ENCODE data around the gene KIF26B.
"Not testable (repeated sequence)": the region's sequence is repeated elsewhere in the genome, so short reads cannot be mapped to it uniquely, and the experiment has no call there.

Gene KIF26B

DNA sequence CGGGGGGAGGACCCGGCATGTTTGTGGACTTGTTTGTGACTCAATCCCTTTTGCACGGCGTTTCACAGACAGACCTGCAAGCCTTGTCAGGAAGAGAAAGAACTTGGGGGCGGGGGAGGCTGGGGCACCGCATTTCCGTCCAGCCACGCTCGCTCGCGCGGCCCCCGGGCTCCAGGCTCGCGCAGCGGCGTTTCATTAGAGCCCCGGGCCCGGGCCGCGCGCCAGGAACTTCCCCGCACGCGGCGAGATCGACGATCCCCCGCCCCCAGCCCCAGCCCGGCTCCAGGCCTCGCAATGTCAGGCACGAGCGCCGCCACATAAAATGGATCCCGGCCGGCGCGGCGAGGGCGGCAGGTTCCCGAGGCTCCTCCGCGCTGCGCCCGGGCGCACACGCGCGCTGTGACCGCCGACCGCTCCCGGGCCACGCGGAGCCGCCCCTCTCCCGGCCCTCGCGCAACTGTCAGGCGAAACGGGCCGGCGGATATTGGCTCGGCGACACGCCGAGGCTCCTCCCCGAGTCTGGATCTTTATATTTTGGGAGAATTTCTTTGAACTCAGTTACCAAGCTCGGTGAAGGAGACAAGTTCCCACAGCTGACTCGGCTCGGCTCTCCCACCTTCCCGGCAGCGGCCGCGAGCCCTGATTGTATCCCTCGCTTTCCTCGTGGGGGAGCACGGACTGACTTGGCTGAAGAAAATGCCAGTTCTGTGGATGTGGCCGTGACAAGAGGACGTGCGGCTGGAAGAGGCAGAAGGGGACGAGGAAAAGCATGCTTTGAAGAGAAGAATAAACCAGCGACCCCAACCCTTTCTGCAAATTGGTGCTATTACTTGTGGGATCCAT is at the start of gene KIF26B:
TSS of gene KIF26B (plus strand) at position 557 of the 843 bp plus-strand sequence. CDS start 440 bp downstream, outside the sequence.
- DNase-seq (ENCODE audit: low read depth) = no peak

DNA sequence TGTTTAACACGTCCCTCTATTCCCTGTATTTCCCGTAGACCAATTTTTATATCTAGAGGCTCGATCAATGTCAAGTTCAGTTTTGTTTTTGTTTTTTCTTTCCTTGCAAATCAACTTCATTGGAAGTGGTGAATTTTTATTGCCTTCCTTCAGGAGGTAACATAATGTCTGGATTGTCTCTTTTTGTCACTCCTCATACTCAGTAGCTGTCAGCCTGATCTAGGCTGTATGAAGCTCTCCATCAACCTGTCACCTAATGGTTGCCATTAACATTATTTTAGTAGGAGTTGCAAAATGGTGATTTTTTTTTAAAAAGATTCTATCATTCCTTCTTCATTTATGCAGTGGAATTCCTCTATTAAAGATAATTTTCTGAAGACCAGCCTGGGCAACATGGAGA is 49.7 kb upstream of the KIF26B start:
- no peak for DNase-seq (ENCODE audit: low read depth)

DNA sequence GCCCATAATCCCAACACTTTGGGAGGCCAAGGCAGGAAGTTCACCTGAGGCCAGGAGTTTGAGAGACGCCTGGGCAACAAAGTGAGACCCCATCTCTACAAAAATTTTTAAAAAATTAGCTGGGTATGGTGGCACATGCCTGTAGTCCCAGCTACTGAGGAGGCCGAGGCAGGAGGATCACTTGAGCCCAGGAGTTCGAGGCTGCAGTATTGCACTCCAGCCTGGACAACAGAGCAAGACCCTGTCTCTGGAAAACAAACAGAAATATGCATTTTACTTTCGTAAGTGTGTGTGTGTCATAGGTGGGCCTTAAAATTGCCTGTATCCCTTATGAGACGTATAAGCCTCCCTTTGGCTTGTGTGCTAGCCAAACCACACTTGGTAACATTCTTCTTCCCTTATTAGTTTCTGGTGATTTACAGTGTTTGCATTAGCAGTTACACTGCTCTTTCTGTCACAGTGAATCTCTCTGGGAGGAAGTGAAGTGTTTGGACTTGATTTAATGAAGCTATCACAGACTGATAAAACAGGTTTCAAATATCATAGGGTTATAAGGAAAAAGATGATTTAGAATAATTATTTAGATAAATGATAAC is 48.9 kb upstream of the KIF26B start:
- no peak for DNase-seq (ENCODE audit: low read depth)

DNA sequence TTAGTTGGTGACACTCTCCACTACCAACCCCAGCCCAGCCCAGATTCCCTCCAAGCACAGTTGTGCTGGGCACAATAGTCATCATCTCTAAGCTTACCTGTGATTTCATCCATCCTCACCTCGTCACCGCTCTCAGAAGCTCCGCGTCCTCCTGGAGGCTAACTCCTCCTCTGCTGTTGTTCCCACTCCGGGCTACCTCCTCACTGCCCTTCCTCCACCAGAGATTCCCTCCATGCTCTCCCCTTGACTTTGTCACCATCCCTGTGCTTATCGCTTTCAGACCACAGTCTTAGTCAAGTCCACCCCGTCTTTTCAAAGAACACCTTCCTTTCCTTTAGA is 47.0 kb upstream of the KIF26B start:
- DNase-seq (ENCODE audit: low read depth) = no peak

DNA sequence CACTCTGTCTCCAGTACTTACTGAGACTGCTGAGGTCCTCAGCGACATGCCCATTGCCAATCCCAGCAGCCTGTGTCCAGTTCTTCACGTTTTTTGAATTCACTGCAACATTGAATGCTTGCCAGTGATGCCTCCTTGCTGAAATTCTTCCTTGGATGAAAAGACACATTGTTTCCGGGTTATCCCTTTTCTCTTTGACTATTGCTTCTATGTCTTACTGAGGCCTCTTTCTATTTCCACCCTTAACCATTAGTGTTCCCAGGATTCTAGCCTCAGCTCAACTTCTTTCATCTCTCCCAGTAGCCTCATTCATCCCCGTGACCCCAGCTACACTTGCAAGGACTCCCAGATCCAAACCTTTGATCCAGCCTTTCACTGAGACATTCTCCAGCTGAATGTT is 46.5 kb upstream of the KIF26B start:
- no peak for DNase-seq (ENCODE audit: low read depth)

DNA sequence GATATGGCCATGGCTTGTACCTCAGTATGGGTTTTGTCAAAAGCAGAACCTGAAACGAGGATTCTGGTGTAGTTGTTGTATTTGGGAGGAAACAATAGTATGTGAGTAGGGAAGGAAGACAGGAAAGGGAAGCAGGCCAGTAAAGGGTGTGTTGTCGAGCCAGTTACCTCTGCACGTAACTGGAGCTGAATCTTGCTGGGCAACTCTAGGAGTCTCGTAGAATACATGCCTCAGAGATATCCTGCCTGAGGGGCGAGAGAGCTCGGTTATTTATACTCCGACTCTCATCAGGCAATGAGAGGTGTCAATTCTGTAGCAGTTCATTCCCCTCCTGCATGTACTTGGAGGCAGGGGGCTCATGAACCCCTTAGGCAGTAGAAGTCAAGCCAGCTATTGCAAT is 45.9 kb upstream of the KIF26B start:
- no peak for DNase-seq (ENCODE audit: low read depth)

DNA sequence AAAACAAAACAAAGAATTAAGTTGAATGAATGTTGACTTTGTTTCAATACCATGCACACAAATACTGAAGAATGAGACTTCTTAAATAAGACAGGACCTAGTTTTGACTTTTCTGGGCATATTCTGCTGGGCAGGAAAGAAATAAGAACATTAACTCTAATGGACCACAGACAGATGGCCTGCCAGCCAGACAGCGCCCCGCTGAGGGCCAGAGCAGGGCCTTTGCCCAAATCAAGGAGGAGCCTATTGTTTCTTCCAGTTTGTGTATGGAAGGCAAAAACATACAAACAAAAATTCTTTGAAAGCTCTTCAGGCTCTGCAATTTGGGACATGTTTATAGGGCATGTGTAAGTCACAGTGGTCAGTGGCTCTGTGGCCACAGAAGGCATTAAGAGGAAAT is 44.4 kb upstream of the KIF26B start:
- DNase-seq (ENCODE audit: low read depth) = no peak

DNA sequence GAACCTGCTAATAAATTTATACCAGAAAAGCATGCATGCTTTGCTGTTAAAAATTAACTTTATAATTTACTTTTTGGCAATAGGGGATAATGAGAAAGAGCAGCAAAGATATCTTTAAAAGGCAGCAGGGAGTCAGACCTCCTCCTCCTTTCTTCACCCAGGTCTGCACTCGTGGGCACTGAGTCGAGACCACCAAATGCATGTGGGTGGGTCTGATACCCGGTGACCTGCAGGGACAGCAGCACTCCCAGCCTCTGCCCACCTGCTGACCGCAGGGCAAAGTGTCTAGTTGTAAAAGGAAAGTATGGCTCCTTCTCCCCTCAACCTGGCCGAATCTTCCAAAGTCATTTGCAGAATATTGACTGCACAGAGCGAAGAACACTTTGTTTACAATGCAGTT is 43.7 kb upstream of the KIF26B start:
- DNase-seq (ENCODE audit: low read depth) = no peak

DNA sequence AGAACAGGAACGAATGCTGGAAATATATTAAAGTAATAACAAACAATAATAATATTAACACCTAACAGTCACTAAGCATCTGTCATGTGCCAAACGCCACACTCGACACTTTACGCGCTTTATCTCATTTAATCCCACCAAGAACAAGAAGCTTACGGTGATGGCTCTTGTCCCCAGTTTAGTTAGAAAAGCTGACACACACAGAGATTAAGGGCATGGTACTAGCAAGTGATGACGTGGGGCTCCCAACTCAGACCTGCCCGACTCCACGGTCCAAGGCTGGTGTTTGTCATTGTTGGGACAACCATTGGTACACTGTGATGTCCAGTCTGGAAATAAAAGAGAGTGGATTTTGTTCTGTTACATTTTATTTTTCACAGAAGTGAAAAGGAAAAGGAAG is 41.1 kb upstream of the KIF26B start:
- DNase-seq (ENCODE audit: low read depth) = no peak

DNA sequence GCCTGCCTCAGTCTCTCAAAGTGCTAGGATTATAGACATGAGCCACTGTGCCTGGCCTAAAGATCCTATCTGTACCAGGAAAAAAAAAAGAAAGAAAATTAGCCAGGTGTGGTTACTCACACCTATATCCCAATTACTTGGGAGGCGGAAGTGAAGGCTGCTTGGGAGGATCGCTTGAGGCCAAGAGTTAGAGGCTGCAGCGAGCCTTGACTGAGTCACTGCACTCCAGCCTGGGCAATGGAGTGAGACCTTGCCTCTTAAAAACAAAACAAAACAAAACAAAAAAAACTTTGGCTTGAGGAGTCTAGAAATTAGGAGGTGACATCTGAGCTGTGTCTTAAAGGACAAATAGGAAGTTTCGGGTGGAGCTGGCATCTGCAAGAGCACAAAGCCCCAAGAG is 38.7 kb upstream of the KIF26B start:
- no peak for DNase-seq (ENCODE audit: low read depth)

DNA sequence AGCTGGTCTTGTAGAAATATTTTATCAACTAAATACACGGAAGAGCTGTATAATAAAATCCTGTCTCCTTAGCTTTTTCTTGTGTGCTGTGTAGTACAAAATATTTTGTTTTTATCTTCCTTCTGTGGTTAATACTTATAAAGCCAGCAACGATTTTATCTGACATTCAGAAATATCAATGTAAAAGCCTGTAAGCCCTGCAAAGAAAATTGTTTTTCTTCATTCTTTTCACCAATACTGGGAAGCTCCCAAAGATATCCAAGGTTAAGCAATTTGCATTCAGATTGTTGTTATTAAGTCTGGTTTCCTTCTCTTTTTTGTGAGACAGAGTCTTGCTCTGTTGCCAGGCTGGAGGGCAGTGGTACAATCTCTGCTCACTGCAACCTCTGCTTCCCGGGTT is 38.0 kb upstream of the KIF26B start:
- DNase-seq (ENCODE audit: low read depth) = no peak

DNA sequence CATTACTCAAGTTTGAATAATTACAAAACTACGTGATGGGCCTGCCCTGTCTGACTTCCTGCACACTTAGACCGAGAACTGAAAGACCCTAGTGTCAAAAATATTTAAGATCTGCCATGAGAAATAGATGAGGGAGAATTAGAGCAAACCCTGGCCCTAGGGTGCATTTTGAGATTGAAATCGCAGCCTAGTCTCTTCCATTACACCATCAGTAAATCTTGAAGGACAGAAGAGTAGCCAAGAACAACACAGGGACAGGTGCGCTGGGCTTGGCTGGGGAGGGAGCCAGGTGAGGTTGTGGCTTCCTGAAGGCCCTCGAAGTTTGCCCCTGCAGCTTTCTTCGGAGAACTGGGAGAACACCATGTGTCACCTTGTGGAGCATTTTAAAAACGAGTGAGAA is 36.7 kb upstream of the KIF26B start:
- DNase-seq (ENCODE audit: low read depth) = no peak

DNA sequence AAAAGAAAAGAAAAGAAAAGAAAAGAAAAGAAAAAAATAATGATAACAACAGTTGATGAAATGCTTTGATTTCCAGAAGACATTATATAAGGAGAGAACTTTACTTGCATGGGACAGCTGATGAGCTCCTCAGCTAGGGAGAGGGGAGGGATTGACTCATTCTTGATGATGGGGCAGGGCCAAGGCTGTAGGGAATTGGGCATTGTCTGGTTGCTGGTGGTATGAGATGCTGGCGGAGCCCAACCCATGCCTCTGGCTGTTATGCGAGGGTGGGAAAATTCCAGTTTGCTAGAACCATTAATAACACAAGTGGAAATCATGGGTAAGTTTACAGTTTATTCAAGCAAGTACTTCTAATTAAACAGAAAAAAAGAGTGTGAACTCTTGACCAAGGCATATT is 36.0 kb upstream of the KIF26B start:
- no peak for DNase-seq (ENCODE audit: low read depth)

DNA sequence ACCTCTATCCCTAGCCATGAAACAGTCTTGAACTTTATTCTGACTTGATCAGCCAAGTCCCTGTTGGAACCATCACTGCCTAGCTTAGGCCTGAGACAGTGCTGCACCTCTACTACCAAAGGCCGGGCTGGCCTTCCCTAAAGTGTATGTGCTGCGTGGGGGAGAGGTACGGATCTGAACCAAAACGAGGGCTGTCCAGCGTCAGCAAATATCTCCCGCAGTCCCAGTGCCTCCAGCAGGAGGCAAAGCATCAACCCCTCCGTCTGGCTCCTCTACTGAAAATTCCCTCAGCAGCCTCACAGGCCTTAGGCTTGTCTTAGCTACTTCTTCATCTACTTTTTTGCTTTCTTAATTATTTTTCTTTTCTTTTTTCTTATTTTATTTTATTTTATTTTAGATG is 33.3 kb upstream of the KIF26B start:
- no peak for DNase-seq (ENCODE audit: low read depth)

DNA sequence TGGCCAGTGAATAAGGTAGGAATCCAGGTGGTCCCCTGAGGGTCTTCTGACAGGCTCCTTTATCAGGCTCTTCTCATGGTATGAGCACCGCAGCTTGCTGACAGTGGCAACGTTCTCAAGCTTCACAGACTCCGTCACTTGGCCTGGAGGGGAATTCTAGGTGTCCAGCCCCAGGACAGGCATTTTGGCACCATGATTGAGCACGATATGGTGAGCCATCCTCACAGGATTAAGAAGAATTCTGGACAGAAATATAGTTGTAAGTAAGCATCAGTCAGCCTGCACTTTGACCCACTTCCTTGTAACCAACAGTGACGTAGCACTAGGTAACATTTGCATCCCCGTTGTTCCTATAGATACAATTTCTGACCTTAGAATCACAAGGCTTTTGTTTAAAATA is 30.5 kb upstream of the KIF26B start:
- no peak for DNase-seq (ENCODE audit: low read depth)

DNA sequence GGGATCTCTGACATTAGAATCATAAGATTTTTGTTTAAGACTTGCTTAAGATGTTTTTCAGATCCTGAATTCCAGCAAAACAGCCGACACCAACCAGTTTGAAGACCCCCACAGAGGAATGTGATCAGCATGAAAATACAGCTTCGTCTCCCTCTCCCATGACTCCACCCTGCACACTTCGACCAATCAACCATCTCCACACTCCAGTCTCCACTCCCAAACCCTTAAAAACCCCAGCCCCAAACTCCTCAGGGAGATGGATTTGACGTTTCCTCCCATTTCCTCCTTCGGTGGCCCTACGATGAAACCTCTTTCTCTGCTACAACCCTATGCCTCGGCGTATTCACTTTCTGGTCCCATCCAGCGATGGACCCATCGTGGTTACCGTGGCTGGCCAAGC is 30.1 kb upstream of the KIF26B start:
- no peak for DNase-seq (ENCODE audit: low read depth)

DNA sequence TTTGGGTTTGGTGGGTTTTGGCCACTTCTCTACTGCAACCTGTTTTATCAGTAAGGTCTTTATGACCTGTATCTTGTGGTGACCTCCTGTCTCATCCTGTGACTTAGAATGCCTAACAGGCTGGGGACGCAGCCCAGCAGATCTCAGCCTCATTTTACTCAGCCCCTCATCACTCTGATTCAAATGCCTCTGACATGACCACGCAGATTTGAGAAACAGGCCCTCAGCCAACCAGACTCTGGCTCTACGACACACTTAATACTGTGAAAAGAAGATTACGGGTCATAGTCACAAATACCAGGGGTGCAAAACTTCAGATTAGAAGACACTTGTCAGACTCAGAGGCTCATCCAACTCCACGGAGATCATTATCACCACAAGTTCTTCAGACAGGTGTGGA is 28.3 kb upstream of the KIF26B start:
- DNase-seq (ENCODE audit: low read depth) = no peak

DNA sequence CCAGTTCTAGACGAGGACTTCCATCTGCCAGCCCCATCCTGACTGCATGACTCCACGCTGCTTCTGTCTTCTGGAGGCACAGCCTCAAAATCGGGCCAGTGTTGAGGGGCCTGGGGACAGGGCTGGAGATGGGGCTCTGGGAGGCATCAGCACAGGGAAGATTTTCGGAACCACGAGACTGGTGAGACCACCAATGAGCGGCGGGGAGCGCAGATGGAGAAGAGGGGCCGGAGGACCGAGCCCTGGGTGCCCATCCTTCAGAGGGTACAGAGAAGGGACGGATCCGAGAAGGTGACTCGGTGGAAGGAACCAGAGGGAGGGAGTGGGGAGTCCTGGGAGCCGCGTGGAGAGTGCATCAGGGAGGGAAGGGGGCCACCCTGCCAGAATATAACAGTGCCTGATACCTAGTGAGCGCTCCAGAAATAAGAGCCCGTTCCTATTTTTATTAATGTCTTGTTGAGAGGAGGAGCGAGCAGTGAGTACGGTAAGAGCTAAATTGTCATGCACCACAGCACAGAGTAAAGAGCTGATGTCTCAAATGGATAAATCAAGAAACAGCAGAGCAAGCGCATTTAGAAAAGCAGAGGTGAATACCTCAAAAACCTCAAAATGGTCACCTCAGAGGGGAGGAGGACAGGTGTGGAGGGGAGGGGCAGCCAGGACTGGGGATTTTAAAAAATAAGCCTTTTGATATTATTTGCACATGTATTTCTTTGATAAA is 26.2 kb upstream of the KIF26B start:
- DNase-seq (ENCODE audit: low read depth) = no peak

DNA sequence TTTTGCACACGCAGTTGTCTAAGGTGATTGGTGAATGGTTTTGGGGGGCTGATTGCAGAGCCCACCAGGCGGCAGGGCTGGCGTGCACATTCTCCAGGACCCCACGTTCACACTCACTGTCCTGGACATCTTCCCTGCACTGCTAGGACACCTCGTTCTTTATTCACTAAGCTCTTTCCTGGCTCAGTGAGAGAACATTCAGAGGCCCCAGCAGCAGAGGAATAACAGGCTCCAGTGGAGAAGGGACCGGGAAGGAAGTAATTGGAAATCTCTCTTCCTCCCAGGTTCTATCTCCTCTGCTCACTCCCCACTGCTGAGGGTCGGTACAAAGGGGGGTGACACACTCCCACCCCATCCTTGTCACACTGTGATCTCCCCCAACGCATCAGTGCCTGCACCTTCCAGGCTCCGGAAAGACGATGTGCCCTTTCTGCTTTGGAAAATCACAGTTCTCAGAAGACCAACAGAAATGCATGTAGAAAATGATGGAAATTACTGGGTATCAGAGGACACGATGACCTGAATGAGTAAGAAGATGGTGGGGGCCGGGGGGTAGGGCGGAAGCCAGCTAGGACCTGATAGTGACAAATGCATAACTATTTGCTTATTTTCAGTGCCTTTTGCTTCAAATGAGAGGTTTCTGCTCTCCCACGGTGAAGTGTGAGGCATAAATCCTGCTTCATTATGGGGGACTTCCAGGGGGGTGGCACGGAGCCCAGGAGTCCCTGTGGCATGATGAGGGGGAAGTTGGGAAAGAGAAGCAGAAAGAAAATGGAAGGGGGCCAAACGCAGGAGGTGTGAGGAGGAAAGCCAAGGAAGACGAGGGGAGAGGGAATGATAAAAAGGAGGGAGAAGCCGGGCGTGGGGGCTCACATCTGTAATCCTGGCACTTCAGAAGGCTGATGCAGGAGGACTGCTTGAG is 25.2 kb upstream of the KIF26B start:
- DNase-seq (ENCODE audit: low read depth) = no peak

DNA sequence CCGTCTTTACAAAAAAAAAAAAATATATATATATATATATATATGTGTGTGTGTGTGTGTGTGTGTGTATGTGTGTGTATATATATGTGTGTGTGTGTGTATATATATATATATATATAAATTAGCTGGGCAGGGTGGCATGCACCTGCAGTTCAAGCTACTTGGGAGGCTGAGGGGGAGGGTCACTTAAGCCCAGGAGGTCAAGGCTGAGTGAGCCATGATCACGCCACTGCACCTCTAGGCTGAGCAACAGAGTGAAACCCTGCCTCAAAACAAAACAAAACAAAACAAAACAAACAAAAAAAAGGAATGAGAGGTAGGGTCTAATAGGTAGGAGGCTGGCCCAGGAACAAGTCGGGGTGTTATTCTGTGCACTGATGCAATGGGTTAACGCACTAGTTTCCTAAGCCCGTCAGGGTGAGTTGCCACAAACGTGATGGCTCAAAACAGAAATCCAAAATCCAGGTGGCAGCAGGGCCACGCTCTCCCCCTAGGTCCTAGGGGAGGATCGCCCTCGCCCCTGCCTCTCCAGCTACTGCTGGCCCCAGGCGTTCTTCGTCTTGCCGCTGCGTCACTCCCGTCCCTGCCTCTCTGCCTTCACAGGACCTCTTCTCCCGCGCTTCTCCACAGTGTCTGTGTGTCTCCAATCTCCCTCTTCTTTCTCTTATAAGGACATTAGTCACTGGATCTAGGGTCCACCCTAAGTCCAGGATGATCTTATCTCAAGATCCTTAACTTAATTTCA is 24.3 kb upstream of the KIF26B start:
- not testable (repeated sequence) for DNase-seq (ENCODE audit: low read depth)

DNA sequence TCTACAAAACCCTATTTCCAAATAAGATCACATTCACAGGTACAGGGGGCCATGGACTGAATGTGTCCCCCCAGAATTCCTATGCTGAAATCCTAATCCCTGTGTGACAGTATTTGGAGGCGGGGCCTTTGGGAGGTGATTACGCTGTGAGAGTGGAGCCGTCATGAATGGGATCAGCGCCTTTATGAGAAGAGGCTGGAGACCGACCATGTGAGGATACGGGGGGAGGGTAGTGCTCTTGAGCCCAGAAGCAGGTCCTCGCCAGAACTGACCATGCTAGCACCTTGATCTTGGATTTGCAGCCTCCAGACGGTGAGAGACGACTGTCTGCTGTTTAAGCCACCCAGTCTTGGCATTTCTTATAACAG is 23.8 kb upstream of the KIF26B start:
- DNase-seq (ENCODE audit: low read depth) = no peak

DNA sequence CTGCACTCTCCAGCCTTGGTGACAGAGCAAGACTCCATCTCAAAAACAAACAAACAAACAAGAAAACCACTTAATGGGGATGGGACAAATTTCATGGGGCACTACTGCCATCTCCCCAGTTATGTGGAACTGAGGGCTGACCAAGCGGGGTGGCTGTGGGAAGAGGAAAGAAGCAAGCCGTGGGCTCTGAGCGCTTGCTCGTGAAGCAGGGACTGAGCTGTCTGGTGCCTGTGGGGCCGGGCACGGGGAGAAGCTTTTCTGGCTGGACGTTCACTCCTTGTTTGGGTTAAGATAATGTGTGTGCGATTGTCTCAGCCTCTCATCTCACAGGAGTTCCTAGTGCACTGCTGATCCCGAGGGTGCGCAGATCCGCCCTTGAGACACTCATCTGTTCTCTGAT is 22.0 kb upstream of the KIF26B start:
- no peak for DNase-seq (ENCODE audit: low read depth)

Measured in CMK (cell line).